Stimulated activated naive CD8-positive, alpha-beta T cell treated with anti-CD3 and anti-CD28 coated beads, Interleukin-15, Interleukin-2, amounts not matched to agents 100 ng/mL and 50 ng/mL, for 24 hours (primary cell): ENCODE data around the gene PARD6B.
"Not testable (repeated sequence)": the region's sequence is repeated elsewhere in the genome, so short reads cannot be mapped to it uniquely, and the experiment has no call there.

ENCODE experiments used
- H3K27ac Mint-ChIP-seq: one replicate; pipeline ENCODE4 v1.8.0; 2021; ENCODE audit warnings: mild to moderate bottlenecking, mixed read lengths
- H3K27me3 Mint-ChIP-seq: one replicate; pipeline ENCODE4 v1.8.0; 2021; ENCODE audit warnings: mixed read lengths
- H3K36me3 Mint-ChIP-seq: one replicate; pipeline ENCODE4 v1.8.0; 2021; ENCODE audit warnings: low read depth, mixed read lengths
- H3K4me1 Mint-ChIP-seq: one replicate; pipeline ENCODE4 v1.8.0; 2021; ENCODE audit warnings: low read depth, mixed read lengths
- H3K4me3 Mint-ChIP-seq: one replicate; pipeline ENCODE4 v1.8.0; 2021; ENCODE audit warnings: mild to moderate bottlenecking, mixed read lengths
- H3K9me3 Mint-ChIP-seq: one replicate; pipeline ENCODE4 v1.8.0; 2021; ENCODE audit warnings: mixed read lengths

Gene PARD6B

GRCh38 chr20:50787181-50787580, 55.8 kb downstream of the PARD6B start:
- Mint-ChIP-seq H3K4me3 (no peak overlapping the region), H3K27ac (no peak overlapping the region), H3K9me3 (no peaks in the 10 kb centered on the region), H3K4me1 (peaks cover 11% of the 10 kb centered on the region), H3K27me3 (no peaks in the 10 kb centered on the region), H3K36me3 (no peaks in the 10 kb centered on the region)

GRCh38 chr20:50788045-50788991, 56.9 kb downstream of the PARD6B start:
- Mint-ChIP-seq H3K9me3 (no peaks in the 10 kb centered on the region), H3K27me3 (no peaks in the 10 kb centered on the region), H3K27ac (no peak overlapping the region), H3K4me1 (peaks cover 11% of the 10 kb centered on the region), H3K4me3 (no peak overlapping the region), H3K36me3 (no peaks in the 10 kb centered on the region)

GRCh38 chr20:50789968-50790650, 58.7 kb downstream of the PARD6B start:
- no peaks in the 10 kb centered on the region for H3K9me3 Mint-ChIP-seq
- no peaks in the 10 kb centered on the region for H3K27me3 Mint-ChIP-seq
- H3K36me3 Mint-ChIP-seq: no peaks in the 10 kb centered on the region
- H3K4me1 Mint-ChIP-seq: peaks cover 18% of the 10 kb centered on the region
- H3K4me3 Mint-ChIP-seq: no peak overlapping the region
- no peak overlapping the region for H3K27ac Mint-ChIP-seq

GRCh38 chr20:50790651-50791277, 59.4 kb downstream of the PARD6B start:
- H3K9me3 Mint-ChIP-seq: no peaks in the 10 kb centered on the region
- peak overlapping the region; percentile 72 for H3K27ac Mint-ChIP-seq
- no peaks in the 10 kb centered on the region for H3K36me3 Mint-ChIP-seq
- no peak overlapping the region for H3K4me3 Mint-ChIP-seq
- H3K4me1 Mint-ChIP-seq: peaks cover 22% of the 10 kb centered on the region
- H3K27me3 Mint-ChIP-seq: no peaks in the 10 kb centered on the region

GRCh38 chr20:50792708-50793574, 61.6 kb downstream of the PARD6B start:
- no peak overlapping the region for H3K27ac Mint-ChIP-seq
- H3K36me3 Mint-ChIP-seq: peaks cover 4% of the 10 kb centered on the region
- H3K4me1 Mint-ChIP-seq: peaks cover 32% of the 10 kb centered on the region
- no peaks in the 10 kb centered on the region for H3K9me3 Mint-ChIP-seq
- H3K27me3 Mint-ChIP-seq: no peaks in the 10 kb centered on the region
- H3K4me3 Mint-ChIP-seq: no peak overlapping the region

GRCh38 chr20:50793575-50794016, 62.2 kb downstream of the PARD6B start:
- H3K9me3 Mint-ChIP-seq, H3K27me3 Mint-ChIP-seq, H3K4me3 Mint-ChIP-seq, H3K36me3 Mint-ChIP-seq, H3K27ac Mint-ChIP-seq: not testable (repeated sequence)
- H3K4me1 Mint-ChIP-seq: peaks cover 32% of the 10 kb centered on the region

GRCh38 chr20:50794181-50794845, 62.9 kb downstream of the PARD6B start:
- peaks cover 37% of the 10 kb centered on the region for H3K4me1 Mint-ChIP-seq
- no peaks in the 10 kb centered on the region for H3K27me3 Mint-ChIP-seq
- H3K27ac Mint-ChIP-seq: peak overlapping the region; percentile 61

GRCh38 chr20:50794846-50795634, 63.7 kb downstream of the PARD6B start, which contains the start of gene BCAS4:
Gene BCAS4, plus strand, starts transcription at chr20:50795061. Its CDS starts 23 bp downstream, at chr20:50795084.
- Mint-ChIP-seq H3K36me3 (peaks cover 4% of the 10 kb centered on the region), H3K27ac (peak within 1 kb of the TSS; percentile 71), H3K4me3 (peak within 1 kb of the TSS; percentile 89), H3K4me1 (peaks cover 44% of the 10 kb centered on the region), H3K9me3 (no peaks in the 10 kb centered on the region), H3K27me3 (no peaks in the 10 kb centered on the region)

More at GRCh38 chr20:50794181-50794845, 62.9 kb downstream of the PARD6B start:
- H3K36me3 Mint-ChIP-seq: peaks cover 4% of the 10 kb centered on the region
- H3K4me3 Mint-ChIP-seq: peak overlapping the region; percentile 74
- no peaks in the 10 kb centered on the region for H3K9me3 Mint-ChIP-seq

GRCh38 chr20:50797142-50797541, 65.8 kb downstream of the PARD6B start:
- Mint-ChIP-seq H3K4me3 (peak overlapping the region; percentile 26), H3K9me3 (no peaks in the 10 kb centered on the region), H3K27me3 (no peaks in the 10 kb centered on the region), H3K4me1 (peaks cover 39% of the 10 kb centered on the region), H3K27ac (no peak overlapping the region), H3K36me3 (peaks cover 4% of the 10 kb centered on the region)

GRCh38 chr20:50798650-50799049, 67.3 kb downstream of the PARD6B start:
- H3K27me3 Mint-ChIP-seq: no peaks in the 10 kb centered on the region
- H3K9me3 Mint-ChIP-seq: no peaks in the 10 kb centered on the region
- H3K27ac Mint-ChIP-seq: no peak overlapping the region
- H3K36me3 Mint-ChIP-seq: peaks cover 4% of the 10 kb centered on the region
- no peak overlapping the region for H3K4me3 Mint-ChIP-seq
- H3K4me1 Mint-ChIP-seq: peaks cover 36% of the 10 kb centered on the region

GRCh38 chr20:50799176-50799889, 68.0 kb downstream of the PARD6B start:
- no peak overlapping the region for H3K4me3 Mint-ChIP-seq
- no peaks in the 10 kb centered on the region for H3K9me3 Mint-ChIP-seq
- no peaks in the 10 kb centered on the region for H3K27me3 Mint-ChIP-seq
- H3K36me3 Mint-ChIP-seq: peaks cover 4% of the 10 kb centered on the region
- H3K4me1 Mint-ChIP-seq: peaks cover 33% of the 10 kb centered on the region
- H3K27ac Mint-ChIP-seq: peak overlapping the region; percentile 58

DNA sequence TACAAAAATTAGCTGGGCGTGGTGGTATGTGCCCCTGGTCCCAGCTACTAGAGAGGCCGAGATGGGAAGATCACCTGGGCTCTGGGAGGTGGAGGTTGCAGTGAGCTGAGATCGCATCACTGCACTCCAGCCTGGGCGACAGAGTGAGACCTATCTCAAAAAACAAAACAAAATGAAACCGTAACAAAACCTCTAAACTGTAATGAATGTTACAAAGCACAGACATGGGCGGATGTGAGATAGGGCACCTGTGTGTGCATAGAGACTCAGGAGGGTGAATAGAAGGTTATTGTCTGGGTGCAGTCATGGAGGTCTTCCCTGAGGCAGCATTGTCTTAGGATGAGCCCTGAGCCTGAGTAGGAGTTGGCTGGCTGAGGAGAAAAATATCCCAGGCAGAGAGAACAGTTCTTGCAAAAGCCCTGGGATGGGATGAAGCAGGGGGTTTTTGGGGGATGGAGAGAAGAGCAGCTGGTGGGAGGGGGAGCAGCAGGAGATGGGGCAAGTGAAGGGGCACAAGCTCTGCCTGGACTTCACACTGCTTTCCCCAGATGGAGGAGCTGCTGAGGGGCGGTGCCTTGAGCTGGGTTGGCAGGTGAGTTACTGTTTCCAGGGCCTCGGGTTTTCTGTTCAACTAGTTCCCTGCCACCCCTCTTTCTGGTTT, 68.6 kb downstream of the PARD6B start:
- H3K4me3 Mint-ChIP-seq: peak overlapping the region; percentile 14
- H3K9me3 Mint-ChIP-seq: no peaks in the 10 kb centered on the region
- peak overlapping the region; percentile 74 for H3K27ac Mint-ChIP-seq
- H3K36me3 Mint-ChIP-seq: peaks cover 4% of the 10 kb centered on the region
- no peaks in the 10 kb centered on the region for H3K27me3 Mint-ChIP-seq
- peaks cover 40% of the 10 kb centered on the region for H3K4me1 Mint-ChIP-seq
